BJ (cell line): ENCODE measurements around the gene IL36G. TPM values are rescaled to one million over a fixed set of nuclear protein-coding genes. Genes with fewer than 3 reads are reported as not detected.

Source experiments
- CTCF ChIA-PET: fragments of 350-600 bp; formaldehyde crosslinking; extraction: SDS; loops from one replicate; lab custom pipeline; 2021; ENCODE audit warnings: antibody characterized with exemption, inconsistent platforms; lab: Yijun Ruan, JAX
- POLR2A ChIA-PET: fragments of 300-600 bp; sonication (Branson Sonifier 250); formaldehyde crosslinking; extraction: SDS; loops from one replicate; lab custom pipeline; 2021; ENCODE audit warnings: antibody characterized with exemption; lab: Charles Lee
- DNase-seq: peaks from one replicate; pipeline ENCODE4 v3.0.0-alpha.2; 2011; ENCODE audit warnings: low read depth
- H3K27me3 ChIP-seq: 2 replicates; pipeline ENCODE4 v1.6.0; 2011; ENCODE audit warnings: low read length; ENCODE audit not compliant: control insufficient read depth, insufficient read depth
- H3K36me3 ChIP-seq: 2 replicates; pipeline ENCODE4 v1.5.1; 2011; ENCODE audit warnings: low read length; ENCODE audit not compliant: control insufficient read depth, insufficient read depth
- H3K4me3 ChIP-seq: 2 replicates; pipeline ENCODE4 v1.5.1; 2011; ENCODE audit warnings: low read depth, mild to moderate bottlenecking, control low read depth, low read length
- polyA plus RNA-seq: library from polyadenylated mRNA; depleted of rRNA; stranded (reverse); fragments of >200 nt; gene quantifications from 2 replicates; pipeline ENCODE4 v1.2.3, GENCODE V29; 2011; rRNA removed
- small RNA-seq: library from RNA; depleted of rRNA; stranded (forward); fragments of <200 nt; gene quantifications from one replicate; pipeline ENCODE3, GENCODE V24; 2012; ENCODE audit warnings: low replicate concordance, low read depth; ENCODE audit not compliant: insufficient read length
- TF ChIP-seq, protein P1 (sequence below): IDR thresholded peaks from 2 replicates; pipeline ENCODE4 v1.5.1; 2011; ENCODE audit warnings: low read depth, mild to moderate bottlenecking, control low read depth, inconsistent platforms, low read length, moderate library complexity; ENCODE audit not compliant: insufficient read depth

Gene IL36G
- polyA plus RNA-seq, 1 experiment: not detected

DNA sequence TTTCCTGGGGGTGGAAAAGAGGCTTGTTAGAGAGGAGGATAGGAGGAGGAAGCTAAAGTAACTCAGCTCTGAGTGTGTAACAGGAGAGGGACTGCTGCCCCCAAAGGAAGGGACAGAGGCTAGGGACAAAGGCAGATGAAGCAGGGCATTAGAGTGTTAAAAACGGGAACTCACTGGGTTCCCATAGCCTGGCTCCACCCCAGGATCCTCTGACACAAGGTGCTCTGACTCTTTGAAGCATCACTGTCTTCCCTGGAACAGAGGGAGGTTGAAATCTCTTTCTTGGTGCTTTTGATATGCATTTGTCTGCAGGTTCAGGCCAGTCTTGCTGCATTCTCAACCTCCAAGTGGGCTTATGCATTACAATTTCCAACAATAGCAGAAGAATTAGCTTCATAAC is 50.3 kb downstream of the IL36G start:
- ChIA-PET CTCF (no interaction called here), POLR2A (no interaction called here)
- no peaks in the 10 kb centered on the region for H3K36me3 ChIP-seq
- no peak for DNase-seq
- TF ChIP-seq, protein P1, sequence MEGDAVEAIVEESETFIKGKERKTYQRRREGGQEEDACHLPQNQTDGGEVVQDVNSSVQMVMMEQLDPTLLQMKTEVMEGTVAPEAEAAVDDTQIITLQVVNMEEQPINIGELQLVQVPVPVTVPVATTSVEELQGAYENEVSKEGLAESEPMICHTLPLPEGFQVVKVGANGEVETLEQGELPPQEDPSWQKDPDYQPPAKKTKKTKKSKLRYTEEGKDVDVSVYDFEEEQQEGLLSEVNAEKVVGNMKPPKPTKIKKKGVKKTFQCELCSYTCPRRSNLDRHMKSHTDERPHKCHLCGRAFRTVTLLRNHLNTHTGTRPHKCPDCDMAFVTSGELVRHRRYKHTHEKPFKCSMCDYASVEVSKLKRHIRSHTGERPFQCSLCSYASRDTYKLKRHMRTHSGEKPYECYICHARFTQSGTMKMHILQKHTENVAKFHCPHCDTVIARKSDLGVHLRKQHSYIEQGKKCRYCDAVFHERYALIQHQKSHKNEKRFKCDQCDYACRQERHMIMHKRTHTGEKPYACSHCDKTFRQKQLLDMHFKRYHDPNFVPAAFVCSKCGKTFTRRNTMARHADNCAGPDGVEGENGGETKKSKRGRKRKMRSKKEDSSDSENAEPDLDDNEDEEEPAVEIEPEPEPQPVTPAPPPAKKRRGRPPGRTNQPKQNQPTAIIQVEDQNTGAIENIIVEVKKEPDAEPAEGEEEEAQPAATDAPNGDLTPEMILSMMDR: no peak
- H3K27me3 ChIP-seq: peaks cover 22% of the 10 kb centered on the region
- no peak overlapping the region for H3K4me3 ChIP-seq

- POLR2A ChIA-PET: no interaction called here
- CTCF ChIA-PET: no interaction called here
- H3K4me3 ChIP-seq: no peak overlapping the region
- H3K27me3 ChIP-seq: peaks cover 11% of the 10 kb centered on the region
- DNase-seq: no peak
- TF ChIP-seq, protein P1: no peak
- H3K36me3 ChIP-seq: no peaks in the 10 kb centered on the region
Observed at GRCh38 chr2:113032737-113033136, 54.9 kb downstream of the IL36G start.

DNA sequence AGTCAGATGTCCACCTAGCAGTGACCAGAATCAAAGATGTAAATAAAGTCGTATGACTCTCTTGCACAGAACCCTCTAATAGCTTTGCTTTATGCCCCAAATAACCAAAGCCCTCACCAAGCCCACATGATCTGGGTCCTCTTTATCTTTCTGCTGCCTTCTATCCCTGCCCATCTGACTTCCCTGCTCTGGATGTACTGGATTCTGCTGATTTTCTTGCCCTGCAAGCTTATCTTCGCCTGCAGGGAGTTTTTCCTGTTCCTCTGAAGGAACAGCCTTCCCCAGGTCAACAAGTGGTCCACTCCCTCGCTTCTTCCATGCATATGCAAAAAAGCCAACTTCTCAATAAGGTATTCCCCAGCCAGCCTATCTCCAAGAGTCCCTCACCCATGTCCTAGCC is 56.2 kb downstream of the IL36G start:
- POLR2A ChIA-PET: no interaction called here
- no peak overlapping the region for H3K4me3 ChIP-seq
- CTCF ChIA-PET: no interaction called here
- no peaks in the 10 kb centered on the region for H3K36me3 ChIP-seq
- no peak for DNase-seq
- H3K27me3 ChIP-seq: peaks cover 9% of the 10 kb centered on the region
- TF ChIP-seq, protein P1: no peak

Small RNA genes within 50 kb of the gene (small RNA-seq; reads per million reads assigned to genes)
- gene HMGN2P23: not detected

Other genes starting within 250 kb of the IL36G start
- 3.3 and 6.4 TPM in 2 replicates for gene CKAP2L, start 213.4 kb upstream of the IL36G start, polyA plus RNA-seq
- gene IL1A, start 193.5 kb upstream of the IL36G start, polyA plus RNA-seq: 0.11 and 0.17 TPM in 2 replicates
- 7.6 and 8.4 TPM in 2 replicates for gene IL1B, start 141.2 kb upstream of the IL36G start, polyA plus RNA-seq
- gene IL37, start 66.8 kb upstream of the IL36G start, polyA plus RNA-seq: not detected in 2 replicates
- gene IL36A, start 27.5 kb downstream of the IL36G start, polyA plus RNA-seq: not detected in 2 replicates
- gene IL36B, start 74.9 kb downstream of the IL36G start, polyA plus RNA-seq: not detected in 2 replicates
- gene IL36RN, start 81.2 kb downstream of the IL36G start, polyA plus RNA-seq: not detected in 2 replicates
- gene IL1F10, start 90.0 kb downstream of the IL36G start, polyA plus RNA-seq: not detected in 2 replicates
- not detected in 2 replicates for gene IL1RN, start 149.6 kb downstream of the IL36G start, polyA plus RNA-seq
- 0.93 and 1.9 TPM in 2 replicates for gene PSD4, start 196.0 kb downstream of the IL36G start, polyA plus RNA-seq